Islet of Langerhans (tissue), 1 donor: Measurements from ENCODE around the gene ELAVL4.

ENCODE experiments used
- FAIRE-seq: peaks from one replicate; lab custom pipeline; 2011; peaks lifted over from hg19 to GRCh38; lab: Jason Lieb, UNC

The ELAVL4 gene

GRCh38 chr1:50180367-50180766, 71.6 kb downstream of the ELAVL4 start:
- FAIRE-seq, result no peak

DNA sequence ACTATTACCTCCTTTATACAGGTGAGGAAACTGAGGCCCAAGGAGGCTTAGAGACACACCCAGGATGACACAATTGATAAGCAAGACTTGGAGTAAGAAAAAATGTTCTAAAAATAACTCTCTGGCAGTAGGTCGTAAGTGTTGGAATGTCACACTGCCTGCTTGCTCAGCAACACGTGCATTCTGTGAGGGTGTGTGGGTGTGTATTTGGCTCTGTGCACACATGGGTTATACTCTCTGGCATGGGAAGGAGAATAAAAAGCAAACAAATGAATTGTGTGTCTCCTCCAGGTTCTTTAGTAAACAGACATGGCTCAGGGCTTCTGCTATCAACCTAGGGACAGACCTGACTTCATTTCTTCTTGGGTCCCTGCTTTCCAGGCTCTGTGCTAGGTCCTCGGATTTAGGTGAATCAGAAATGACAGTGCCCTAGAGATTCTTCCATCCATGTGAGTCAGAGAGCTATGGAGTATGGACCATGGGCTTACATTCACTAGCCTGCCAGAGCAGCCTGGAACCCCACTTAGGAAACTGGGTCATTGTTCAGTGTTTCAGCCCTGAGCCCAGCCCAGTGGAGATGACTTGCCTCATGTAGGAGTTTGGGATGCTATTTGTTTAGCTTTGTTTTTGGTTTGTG, 72.4 kb downstream of the ELAVL4 start:
- FAIRE-seq, result no peak

DNA sequence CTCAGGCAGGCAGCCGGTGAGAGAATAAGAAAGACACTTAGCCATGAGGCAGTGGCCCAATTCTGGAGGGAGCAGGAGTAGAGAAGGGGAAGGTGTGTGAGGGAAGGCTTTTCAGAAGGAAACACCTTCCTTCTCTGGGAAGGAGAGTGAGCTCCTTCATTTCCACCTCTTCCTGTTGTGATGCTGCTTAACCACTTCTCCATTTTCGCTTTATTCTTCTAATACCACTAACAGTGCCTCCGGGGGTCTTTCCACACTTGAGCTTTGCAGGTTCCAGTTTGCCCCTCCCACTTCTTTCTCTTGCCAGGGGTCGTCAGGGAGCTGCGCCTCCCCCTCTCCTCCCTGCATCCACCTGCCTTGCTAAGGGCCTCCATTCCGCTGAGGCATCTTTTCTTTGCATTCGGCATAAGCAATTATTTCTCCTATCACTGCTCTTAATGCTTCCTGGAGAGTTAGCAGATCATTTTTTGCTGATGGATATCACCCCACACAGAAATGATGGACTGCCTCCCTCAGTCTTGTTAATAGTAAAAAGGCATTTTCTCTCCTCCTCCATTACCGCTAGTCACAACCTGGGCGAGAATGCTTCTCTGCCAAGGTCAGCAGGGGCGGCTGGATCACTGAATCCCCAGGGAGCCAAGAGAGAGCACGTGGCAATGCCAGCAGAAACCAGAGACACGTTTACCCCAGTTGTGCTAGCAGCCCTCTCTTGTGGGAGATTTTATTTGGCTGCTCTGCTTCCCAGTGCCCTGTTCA, 74.8 kb downstream of the ELAVL4 start:
- FAIRE-seq, result no peak

DNA sequence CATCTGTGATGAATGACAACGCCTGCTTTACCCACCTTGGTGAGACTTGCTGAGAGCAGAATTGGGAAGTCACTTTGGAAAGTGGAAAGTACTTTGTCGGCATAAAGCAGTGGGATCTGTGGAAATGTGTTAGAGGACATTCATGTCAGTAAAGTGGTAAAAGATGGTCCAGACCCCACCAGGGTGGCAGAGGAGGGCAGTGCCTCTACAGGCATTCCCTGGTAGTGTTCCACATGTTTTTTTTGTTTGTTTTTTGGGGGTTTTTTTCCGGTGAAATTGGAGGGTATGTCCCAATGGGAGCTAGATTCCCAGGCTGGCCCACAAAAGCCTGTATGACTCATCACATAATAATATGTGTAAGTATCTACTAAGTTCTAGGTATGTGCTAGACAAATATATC, 80.6 kb downstream of the ELAVL4 start:
- FAIRE-seq, result no peak

DNA sequence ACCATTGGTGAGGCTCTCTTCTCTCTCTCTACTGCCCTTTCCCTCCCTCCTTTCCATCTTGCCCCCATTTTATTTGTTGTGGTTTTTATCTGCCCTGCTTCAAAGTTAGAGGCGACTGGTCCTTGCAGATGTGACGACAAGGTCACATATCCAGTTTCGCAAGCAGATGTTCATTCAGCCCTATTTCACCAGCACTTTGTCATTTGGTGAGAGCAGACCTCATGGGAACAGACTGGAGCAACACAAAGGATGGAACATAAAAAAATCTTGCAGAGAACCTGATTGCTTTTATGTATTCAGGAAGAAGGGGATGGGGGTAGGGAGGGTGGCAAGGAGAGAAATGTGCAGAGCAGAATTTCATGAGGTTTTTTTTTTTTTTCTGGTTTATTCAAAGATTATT, 84.3 kb downstream of the ELAVL4 start:
- no peak for FAIRE-seq

DNA sequence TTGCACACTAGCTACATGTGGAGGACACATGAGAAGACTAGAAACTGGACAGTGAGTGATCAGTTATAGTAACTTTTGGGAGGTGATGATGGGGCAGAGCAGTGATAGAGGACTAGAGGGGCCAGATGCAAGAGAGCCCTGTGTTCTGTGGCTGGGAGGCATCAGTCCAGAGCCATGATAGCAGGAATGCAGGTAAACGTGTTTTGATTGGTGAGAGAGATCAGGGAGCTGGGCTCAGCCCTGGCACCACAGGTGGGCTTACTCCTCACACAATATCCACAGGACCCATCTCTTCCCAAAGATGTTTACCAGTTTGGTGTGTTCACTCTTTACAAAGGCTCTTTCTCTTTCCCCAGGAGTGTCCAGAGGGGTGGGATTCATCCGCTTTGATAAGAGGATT, 86.5 kb downstream of the ELAVL4 start:
- FAIRE-seq, result no peak

- no peak for FAIRE-seq
These were observed 87.4 kb downstream of the ELAVL4 start for GRCh38 chr1:50196081-50196480.

DNA sequence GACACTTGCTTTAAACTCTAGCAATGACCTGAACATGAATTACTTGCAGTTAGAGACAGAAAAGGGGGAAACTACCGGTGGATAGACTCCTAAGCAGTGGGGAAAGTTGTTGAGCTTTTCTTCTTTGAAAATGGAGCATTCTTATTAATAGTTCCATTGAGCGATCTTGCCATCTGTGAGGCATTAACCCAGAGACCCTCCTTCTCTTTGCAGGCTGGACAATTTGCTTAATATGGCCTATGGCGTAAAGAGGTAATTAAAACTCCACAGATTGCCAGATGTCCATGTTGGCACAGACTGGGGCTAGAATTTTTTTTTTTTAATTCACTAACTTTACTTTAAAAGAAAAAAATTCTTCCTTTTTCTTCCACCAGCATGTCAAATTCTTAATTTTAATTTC, 88.5 kb downstream of the ELAVL4 start:
- peak; percentile 56 for FAIRE-seq

DNA sequence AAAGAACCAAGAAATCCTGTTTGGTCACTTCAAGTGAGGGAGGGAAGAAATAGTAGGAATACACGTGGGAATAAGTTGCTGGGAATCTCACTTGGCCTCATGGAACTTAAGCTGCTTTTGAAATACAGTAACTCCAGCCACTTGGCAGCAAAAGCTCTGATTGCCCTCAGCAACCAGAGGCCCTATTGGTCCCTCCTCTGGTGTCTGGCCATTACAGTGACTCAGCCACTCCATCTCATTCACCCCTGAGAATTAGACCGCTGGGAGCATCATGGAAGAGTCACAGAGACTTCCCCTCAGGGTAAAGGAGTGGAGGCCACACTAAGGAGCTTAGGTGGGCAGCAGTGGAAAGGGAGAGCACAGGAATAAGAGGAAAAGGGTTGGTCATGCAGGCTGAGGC, 99.6 kb downstream of the ELAVL4 start:
- FAIRE-seq, result no peak

- no peak for FAIRE-seq
These were observed 100.0 kb downstream of the ELAVL4 start for GRCh38 chr1:50208756-50209155.

GRCh38 chr1:50209749-50210148, 101.0 kb downstream of the ELAVL4 start:
- FAIRE-seq, result no peak

DNA sequence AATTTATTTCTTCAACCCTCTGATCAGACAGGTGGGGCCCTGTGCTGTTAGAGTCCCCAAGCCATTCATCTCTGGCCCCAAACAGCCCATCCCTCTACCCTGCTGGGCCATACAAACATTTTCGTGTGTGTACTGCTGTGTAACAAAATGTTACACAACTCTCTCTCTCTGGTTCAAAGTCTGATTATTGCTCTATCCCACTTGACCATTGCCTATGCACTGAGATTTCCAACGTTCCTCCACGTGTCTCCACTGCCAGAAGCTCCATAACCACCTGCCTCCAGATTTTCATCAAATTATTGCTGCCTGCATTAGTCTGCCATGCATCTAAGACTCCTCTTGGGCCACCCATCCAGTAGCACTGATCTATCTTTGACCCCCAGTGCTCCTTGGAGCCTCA, 104.8 kb downstream of the ELAVL4 start:
- no peak for FAIRE-seq

GRCh38 chr1:50214717-50215116, 106.0 kb downstream of the ELAVL4 start:
- no peak for FAIRE-seq

DNA sequence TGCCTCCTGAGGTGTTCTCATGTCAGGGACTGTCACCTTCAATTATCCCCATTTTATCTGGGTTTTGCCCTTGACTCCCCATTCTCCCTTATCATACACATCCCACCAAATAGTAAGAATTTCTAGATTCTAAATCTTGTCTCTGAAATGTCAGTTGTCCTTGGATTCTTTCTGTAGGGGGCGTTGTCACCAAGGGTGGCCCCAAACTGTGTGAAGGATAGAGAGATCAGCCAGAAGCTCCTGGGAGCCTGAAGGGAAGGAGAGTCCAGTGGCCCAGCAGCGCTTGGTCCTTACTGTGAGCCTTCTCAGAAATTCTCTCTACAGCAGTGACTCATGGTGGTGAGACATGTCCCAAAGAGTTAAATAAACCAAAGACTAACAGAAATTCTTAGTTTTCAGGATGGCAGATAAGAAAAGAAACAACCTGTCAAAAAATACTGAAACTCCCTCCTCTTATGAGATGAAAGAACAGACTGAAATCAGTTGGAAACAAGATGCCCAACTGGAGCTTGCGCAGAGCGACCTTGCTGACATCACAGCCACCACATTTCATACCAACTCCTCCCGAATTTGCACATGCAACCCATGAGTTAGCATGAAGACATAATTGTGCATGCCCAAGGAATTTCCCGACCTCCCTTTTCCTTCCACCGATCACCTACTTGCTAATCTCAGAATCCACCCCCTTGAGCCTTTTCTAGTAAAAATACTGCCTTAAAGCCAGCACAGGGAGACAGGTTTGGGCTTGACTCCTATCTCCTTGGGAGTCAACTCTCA, 109.8 kb downstream of the ELAVL4 start:
- no peak for FAIRE-seq

DNA sequence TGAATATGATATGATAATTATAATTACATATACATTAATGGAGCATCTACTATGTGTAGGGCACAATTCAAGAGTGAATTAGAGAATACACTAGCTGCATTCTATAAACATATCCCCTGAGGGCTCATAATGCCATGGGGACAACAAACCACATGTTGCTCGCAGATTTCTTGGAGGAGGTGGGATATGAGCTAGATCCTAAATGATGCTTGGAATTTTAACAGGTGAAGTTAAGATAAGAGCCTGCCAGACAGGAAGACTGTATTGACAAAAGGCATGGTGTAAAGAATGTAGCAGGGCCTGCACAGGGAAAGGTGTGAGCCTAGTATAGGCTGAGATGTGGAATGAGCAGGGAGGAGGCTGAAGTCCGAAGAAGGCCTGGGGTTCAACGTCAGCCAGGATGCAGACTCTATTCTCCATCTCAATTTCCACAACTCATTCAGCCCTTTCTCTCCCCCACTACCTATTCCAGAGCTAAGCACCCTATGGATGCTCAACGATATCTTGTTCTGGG, 120.2 kb downstream of the ELAVL4 start:
- FAIRE-seq, result no peak

- FAIRE-seq, result no peak
These were observed 122.5 kb downstream of the ELAVL4 start for GRCh38 chr1:50231209-50231608.

DNA sequence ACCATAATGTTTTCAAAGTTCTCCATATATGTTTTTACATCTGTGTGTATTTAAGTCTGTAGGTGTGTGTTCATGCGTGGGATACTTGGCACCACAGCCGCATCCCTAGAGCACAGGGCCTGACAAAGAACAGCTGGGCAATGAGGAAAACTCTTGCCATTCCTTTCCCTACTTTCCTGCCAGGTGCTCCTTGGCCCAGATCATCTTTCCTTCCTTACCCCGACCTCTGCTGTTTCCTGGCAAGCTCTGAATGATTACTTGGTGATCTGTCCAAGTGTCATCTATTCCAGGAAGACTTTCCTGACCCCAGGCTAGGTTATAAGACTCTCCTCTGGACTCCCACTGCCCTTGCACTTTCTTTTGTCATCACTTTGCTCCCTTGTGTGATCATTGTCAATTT, 123.6 kb downstream of the ELAVL4 start:
- no peak for FAIRE-seq

GRCh38 chr1:50236656-50237055, 127.9 kb downstream of the ELAVL4 start:
- FAIRE-seq, result no peak

- no peak for FAIRE-seq
These were observed 128.3 kb downstream of the ELAVL4 start for GRCh38 chr1:50237056-50237455.

- FAIRE-seq, result no peak
These were observed 135.2 kb downstream of the ELAVL4 start for GRCh38 chr1:50243939-50244338.

DNA sequence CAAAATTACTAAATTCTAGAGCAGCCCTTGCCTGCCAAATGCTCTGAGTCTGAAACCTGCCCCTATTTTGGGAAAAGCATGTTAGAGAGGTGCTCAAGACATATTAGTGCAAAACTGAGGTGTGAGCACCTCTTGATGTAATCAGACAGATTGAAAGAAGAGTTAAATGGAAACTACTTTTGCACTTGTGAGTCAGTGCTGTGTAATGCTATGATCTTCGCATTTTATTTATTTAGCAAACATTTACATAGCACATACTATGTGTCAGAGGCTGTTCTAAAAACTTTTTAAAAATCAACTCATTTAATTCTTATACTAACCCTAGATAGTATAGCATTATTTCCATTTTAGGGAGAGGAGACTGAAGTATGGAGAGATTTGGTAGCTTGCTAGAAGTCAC, 138.1 kb downstream of the ELAVL4 start:
- FAIRE-seq, result no peak

DNA sequence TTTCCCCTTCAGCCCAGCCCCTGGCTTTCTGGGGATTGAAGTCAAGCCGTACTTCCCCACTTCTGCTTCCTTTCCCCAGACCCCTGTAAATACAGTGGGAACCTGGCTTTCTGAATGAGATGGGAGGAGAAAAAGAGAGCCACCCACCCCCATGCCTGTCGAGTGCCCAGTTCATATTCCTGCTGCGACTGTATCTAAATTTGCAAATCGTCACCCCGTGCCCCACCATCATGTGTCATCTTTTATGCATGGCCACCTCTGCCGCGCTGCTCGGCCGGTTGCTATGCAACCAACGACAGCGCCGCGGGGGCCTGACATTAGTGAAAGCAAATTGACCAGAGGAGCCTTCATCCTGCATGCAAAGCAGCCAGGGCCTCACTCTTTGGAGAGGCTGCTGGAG, 143.0 kb downstream of the ELAVL4 start:
- peak; percentile 78 for FAIRE-seq

- FAIRE-seq, result no peak
These were observed 143.5 kb downstream of the ELAVL4 start for GRCh38 chr1:50252196-50252595.
